ENCODE data around the gene HDAC1.

DNA sequence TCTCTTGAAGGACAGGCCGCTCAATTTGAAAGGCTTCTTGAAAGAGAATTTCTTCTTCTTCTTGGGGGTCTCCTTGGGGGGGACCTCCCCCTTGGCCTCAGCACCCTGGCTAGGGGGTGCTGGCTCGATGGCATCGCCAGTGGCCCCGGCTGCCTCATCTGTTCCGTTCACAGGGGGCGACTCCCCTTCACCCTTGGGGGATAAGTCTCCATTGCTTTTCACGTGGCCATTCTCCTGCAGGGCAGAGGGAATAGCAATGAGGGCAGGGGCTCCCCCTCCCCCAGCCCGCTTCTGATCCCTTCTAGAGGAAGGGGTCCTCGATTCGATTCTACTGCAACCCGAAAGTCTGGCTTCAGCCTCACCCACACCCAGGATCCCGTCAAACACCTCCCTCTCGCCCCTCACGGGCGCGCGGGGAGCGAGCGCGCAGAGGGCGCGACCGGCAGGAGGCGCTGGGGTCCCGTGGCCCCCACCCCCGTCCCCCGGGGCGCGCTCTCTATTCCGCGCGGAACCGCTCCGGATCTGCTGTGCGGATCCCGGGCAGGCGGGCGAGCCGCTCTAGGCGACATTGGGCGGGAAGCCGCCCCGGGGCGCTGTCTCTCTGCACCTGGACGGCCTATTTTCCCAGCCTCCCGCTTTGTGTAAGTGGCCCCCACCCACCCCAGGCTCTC, 43.1 kb downstream of the HDAC1 start:
- TF ChIP-seq, protein P1, sequence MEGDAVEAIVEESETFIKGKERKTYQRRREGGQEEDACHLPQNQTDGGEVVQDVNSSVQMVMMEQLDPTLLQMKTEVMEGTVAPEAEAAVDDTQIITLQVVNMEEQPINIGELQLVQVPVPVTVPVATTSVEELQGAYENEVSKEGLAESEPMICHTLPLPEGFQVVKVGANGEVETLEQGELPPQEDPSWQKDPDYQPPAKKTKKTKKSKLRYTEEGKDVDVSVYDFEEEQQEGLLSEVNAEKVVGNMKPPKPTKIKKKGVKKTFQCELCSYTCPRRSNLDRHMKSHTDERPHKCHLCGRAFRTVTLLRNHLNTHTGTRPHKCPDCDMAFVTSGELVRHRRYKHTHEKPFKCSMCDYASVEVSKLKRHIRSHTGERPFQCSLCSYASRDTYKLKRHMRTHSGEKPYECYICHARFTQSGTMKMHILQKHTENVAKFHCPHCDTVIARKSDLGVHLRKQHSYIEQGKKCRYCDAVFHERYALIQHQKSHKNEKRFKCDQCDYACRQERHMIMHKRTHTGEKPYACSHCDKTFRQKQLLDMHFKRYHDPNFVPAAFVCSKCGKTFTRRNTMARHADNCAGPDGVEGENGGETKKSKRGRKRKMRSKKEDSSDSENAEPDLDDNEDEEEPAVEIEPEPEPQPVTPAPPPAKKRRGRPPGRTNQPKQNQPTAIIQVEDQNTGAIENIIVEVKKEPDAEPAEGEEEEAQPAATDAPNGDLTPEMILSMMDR (conservative IDR thresholded peaks at IDR 0.05 in 1 of 2, IDR thresholded peaks at IDR 0.05 in 1 of 2; ENCODE audit: low read depth in 1 of 2, low read length in 2 of 2), result peak; percentile 55 to 74
- no peak for TF ChIP-seq EZH2 (IDR thresholded peaks at IDR 0.05; ENCODE audit: low read length, missing control alignments)

Data from fibroblast of lung (primary cell).